NCI-H345 treated with DMSO at 0.1 percent for 48 hours (cell line): ENCODE measurements around the gene GRM1.

Experiments
- DNase-seq: peaks from one replicate; lab custom pipeline; 2025; ENCODE audit not compliant: unreplicated experiment; lab: John Stamatoyannopoulos, UW

GRM1 gene

DNA sequence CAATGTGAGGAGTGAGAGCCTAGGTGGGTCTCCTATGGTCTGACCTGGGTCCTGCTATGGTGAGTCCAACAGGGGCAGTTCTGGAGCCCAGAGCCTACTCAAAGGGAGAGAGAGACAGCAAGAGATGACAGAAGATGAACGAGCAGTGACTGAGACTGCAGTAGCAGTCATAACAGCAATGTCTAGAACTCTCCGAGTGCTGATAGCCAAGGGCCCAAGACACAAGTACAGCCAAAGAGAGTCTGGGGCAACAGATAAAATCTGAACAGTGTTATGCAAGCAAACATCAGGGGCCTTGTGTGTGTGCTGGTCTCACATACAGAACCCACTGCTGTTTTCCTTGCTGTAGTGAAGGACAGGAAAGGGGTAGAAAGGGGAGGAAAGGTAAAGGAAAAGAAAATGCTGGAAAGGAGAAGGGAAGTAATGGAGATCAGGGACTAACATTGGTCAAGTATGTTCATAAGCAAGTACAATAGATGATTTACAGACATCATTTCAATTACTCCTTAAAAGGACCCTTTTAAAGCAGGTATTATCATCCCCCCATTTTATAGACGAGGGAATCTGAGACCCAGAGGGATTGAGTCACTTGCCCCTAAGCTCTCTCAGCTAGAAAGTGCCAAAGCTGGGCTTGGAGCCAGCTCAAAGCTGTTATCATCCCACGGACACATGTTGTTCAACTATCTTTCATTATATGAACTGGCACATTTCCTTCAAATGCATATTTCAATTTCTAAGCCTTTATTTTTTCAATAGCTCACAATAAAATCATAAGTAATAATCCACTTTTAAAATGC, 332.5 kb downstream of the GRM1 start:
- DNase-seq = no peak

DNA sequence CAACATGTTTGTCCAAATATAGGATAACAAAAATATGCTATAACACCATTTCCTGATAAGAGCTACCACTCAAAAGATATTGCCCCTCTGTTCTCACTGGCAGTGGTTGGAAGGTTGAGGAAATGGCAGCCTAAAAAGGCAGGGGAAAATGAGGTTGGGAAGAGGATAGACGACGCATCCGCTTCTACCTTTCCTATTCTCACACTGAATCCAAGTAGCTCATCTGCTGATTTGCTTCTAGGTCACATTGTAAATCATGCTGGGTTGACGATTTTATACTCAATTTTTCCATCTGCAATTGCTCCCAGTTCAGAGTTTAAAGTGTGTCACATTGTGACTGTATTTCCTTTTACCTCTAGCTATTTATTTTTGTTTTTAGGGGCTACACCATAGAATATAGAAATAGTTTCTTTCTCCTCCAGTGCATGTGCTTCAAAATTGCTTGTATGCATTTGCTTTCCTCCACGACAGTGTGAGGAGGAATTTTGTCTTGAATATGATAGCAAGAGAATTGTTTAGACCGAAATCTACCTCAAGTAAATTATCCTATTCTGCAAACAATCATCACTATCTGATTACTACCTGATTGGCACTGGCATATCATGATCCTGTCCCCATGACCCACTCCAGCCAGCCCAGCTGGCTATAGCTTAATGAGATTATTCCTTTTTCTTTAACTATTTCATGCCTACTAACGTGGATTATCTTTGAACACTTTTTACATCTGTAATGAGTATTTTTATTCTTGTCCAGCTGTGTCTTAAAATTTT, 335.2 kb downstream of the GRM1 start:
- no peak for DNase-seq

DNA sequence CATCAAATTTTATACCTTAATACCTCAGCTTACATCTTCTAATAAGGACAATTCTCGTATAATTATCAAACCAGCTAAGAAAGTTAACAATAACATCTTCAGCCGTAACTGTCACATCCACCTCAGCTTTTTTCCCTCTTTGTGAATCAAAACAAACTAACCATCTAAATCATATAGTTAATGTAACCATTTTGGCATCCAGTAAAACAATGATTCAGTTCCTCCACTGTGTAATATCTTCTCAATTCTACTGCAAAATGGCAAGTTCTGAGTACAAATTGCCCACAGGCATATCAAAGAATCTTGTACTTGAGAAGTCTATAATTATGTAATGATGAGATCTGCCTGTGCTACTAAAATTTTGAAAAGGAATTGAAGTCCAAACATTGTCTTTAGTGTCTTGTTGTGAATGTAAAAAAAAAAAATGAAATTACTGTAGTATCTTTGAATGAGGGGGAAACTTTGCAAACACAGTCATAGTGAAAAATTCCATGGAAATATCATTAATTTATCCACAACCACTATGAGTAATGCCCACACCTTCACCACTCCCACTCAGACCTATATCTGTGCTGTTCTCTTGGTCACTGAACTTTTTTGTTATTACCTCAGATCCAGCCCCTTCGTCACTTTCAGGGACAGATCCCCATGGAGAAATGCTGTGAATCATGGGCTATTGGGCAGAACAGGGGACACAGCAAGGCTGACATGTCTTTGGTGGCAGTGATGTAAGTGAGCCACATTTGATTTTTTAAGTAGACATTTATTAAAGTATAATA, 336.1 kb downstream of the GRM1 start:
- no peak for DNase-seq

DNA sequence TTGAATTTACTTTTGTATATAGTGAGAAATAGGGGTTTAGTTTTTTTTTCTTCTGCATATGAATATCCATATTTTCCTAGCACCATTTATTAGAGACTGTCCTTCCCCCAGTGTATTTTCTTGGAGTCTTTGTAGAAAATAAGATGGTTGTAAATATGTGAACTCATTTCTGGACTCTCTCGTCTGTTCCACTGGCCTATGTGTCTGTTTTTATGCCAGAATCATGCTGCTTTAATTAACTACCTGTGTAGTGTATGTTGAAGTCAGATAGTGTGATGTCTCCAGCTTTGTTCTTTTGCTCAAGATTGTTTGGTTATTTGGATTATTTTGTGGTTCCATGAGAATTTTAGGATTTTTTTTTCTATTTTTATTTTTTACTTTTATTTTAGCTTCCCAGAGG, 338.2 kb downstream of the GRM1 start:
- DNase-seq = no peak

DNA sequence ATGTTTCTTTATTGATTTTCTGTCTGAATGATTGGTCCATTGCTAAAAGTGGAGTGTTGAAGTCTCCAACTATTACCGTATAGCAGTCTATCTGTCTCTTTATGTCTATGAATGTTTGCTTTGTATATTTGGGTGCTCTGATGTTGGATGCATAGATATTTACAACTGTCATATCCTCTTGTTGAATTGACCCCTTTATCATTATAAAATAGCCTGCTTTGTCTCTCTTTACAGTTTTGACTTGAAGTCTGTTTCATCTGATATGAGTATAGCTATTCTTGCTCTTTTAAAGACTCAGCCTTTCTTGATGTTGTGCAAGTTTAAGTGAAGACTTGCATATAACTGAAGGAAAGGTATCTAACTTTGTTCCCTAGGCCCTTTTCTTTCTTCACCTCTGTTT, 341.0 kb downstream of the GRM1 start:
- DNase-seq = no peak

DNA sequence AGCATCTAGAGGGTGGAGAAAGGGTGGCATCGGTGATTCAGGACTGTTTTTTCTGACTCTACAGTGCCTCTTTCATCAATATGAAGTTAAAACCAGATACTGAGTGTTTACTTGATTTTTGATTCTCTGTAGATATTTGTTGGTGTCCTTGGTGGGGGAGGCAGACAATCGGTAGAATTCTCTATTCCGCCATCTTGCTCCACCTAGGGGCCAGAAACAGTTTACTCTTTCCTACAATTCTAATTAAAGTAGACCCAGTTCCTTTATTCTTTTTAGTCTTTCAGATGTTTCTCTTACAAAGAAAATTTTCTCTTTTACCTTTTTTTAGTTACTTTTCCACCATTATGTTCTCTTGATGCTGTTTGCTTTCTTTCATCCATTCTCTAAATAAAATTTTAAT, 352.6 kb downstream of the GRM1 start:
- no peak for DNase-seq

DNA sequence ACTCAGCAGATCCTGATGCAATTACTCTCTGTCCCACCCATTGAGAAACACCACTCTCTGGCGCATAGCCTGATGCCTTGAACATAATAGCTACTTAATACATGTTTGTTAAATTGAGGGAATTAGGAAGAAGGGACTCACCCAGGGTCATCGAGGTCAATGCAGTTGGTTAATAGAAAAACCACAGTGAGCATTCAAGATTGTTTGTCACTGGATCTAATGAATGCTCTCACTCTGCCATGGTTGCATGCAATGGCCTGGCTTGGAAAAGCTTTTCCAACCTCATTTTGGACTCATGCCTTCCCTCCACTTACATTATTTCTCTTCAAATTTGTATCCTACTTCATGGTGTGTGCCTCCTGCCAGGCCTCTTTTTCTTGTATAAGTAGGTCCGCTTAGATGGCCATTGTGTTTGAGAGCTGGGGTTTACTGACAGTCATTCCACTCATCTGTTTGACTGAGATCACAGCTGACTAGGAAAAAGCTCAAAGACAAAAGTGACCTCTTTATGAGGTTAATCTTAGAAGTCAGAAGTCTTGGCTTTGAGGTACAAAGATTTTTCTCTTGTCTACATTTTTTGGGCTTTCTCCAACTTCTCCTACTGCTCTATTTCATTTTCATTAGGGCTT, 360.0 kb downstream of the GRM1 start:
- DNase-seq = no peak

DNA sequence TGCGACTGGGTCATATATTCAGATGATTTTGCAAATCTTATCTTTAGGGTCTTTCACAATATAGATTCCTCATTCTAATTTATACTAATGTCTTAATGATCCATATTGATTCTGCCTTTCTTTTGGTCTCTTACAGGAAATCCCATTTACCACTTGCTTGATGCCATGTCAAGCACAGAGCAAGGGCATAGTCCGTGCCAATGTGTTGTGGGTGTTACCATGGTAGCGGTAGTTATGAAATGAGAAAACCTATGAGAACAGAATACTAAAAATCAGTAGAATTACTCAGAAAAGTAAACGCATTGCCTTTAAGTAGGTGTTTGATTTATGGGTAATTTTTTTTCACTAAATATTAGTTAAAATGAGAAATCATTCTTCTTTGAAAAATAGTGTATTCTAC, 360.9 kb downstream of the GRM1 start:
- no peak for DNase-seq

DNA sequence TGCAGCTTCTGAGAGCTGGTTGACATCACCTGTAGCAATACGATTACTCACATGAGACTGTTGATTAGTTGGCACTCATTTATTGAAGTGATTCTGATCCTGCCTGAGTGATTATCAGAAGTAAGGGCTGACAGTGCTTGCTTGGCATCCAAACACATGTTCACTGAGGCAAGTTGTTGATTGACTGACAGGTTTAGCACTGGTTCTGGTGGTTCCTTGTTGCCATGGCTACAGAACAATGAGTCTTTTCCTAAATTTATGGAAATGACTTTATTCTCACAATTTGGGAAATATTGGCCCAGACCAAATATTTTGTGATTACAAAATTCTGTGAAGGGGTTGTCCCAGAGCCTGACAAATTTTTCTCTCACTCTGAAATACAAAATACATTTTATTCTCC, 368.8 kb downstream of the GRM1 start:
- no peak for DNase-seq

DNA sequence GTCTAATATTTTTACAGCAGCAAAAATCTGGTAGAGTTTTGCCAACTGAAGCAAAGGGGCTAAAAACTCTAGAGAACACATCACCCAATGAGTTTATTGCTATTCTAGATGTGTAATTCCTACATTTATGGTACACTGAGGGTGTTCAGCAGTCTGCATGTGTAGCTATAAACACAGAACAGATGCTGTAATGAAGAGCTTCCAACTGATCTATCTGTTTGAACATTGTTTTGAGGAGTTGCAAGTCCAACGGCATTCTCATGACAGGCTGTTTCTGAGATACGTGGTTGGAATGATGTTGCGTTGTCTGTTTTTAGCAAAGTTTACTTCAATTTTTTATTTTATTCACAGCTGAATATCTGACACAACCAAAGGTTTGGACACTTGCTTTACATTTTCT, 373.6 kb downstream of the GRM1 start:
- no peak for DNase-seq

DNA sequence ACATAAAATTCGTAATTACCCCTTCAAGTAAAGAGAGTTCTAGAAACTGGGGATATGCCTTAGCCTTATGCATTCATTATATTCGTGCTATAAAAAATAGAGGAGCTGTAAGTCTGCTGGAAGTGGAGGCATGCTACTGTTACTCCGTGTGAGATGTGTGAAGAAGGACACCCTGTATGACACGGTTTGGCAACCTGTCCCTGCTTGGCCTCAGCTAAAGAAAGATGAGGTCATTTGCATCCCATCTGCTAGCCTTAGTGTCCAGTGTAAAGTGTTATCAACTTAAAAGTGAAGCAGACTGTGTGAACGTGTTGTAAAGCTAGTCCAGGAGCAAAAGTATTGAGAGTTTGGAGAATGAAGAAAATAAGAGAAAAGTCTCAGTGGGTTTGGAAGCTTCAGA, 379.7 kb downstream of the GRM1 start:
- no peak for DNase-seq

DNA sequence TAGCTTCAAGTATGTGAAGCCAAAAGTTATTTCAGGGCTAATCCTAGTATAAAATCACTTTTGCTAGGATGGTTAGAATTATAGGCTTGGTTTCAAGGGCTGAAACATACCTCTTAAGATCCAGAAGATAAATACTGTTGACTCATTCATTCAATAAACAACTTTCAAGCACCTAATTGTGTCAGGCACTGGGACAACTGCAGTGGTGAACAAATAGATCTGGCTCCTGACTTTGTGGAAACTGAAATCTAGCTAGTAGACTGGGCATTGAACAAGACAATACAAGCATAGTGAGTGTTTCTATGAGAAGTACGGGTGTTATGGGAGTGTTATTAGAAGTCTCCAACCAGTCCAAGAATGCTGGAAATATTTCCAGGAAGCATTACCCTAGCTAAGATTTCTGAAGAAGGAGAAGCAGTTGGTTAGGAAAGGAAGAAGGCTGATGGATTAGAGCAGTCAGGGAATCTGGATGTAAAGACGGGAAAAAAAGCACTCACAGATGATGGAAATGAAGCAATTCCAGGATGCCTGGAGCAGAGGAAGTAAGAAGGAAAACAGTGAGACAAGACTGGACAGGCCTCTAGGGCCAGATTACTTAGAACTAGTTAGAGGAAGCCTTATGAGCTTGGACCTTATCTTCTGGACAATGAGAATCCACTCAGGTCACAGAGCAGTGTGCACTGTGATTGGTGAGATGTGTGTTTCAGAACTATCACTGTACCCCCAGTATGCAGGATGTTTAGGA, 382.2 kb downstream of the GRM1 start:
- no peak for DNase-seq

DNA sequence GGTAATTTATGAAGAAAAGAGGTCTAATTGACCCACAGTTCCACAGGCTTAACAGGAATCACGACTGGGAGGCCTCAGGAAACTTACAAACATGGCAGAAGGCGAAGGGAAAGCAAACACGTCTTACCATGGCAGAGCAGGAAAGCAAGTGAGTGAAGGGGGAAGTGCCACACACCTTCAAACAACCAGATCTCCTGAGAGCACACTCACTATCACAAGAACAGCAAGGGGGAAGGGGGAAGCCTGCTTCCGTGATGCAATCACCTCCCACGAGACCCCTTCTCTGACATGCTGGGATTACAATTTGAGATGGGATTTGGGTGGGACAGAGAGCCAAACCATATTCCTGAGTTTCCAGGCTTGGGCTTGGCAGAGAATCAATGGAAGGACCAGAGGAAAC, 390.7 kb downstream of the GRM1 start:
- no peak for DNase-seq

DNA sequence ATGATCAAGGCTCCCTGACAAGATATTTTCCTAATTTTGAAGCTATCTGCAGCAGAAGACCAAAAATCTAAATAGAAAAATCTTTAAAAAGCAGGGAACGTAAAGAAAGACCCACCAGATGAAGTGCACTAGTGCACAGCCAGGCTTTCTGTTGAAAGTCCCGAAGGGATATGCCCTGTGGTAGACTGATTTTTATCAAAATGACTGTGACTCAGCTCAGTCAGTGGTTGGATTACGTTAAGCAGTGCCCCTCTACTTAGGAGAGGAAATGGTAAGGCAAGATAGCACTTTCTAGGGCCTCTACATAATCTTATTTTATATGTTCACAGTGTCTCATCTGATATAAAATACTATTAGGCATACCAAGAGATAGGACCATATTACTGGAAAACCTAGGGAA, 391.4 kb downstream of the GRM1 start:
- no peak for DNase-seq

DNA sequence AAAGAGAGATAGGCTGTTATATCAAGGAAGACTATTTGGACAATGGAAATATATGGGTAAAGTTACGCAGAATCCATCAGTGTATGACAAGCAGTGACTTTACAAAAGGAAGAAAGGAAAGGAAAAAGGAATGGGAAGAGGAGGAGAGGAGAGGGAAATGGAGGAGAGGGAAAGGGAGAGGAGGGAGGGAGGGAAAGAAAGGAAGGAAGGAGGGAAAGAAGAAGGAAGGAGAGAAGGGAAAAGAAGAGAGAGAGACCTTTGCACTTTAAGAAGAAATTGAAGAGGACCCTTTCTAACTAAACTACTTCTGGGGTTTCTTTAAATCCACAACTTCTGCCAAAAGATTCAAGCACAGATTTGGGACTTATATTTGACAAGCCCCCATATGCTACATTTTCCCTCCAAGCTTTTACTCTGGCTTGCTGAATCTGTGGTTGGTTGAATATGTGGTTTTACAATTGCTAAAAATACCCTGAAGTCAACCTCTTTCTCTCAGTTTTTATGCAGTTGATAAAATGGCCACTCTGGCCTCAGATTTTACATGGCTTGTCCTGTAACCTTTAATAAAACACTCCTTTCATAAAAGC, 394.0 kb downstream of the GRM1 start:
- DNase-seq = no peak

DNA sequence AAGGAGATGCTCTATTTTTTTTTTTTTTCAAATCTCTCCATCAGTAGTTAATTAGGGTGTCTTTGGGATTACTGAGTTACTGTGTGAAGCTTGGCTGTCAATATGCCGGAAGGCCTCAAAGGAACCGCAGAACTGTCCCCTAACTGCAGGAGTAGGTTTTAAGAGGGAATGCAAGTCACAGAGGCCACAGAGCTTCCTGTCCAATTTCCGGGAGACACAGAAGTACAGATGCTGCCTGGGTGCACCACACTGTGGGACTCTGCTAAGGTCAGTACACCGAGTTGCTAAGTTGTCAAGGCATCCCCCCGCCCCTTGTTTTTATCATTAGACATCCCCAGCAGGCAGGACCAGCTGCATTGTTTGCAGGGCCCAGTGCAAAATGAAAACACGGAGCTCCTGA, 394.6 kb downstream of the GRM1 start:
- DNase-seq = no peak

DNA sequence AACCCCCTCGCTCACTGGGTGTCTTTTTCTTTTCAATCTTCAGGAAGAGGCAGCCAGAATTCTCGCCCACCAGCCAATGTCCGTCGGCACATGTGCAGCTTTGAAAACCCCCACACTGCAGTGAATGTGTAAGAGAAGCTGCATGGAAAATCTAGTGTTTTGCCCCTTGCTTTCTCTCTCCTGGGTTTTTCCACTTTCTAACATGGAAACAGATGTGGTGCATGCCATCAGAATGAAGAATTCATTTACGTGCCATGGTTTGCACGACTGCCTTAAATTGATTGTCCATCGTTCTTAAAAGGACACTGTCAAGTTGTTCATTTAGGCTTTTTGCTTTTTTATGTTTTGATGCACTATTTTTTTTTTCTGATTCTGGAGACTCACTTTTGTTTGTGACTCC, 397.7 kb downstream of the GRM1 start:
- DNase-seq = no peak

DNA sequence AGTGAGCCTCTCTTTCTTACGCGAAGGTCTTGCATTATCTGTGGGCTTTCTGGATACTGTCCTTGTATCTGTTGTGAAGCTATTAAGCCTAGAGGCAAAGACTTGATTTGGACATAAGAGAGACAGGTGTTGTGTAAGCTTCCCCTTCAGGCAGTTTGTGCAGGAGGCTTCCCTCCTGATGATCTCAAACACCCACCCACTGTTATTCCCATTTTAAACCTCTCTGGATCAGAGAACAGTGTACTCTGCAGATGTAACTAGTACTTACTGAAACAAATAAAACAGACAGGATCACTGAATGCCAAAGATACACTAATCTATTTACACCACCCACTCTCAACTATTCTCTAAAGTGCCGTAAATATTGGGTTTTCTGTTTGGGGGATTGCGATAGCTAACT, 401.0 kb downstream of the GRM1 start:
- DNase-seq = no peak

DNA sequence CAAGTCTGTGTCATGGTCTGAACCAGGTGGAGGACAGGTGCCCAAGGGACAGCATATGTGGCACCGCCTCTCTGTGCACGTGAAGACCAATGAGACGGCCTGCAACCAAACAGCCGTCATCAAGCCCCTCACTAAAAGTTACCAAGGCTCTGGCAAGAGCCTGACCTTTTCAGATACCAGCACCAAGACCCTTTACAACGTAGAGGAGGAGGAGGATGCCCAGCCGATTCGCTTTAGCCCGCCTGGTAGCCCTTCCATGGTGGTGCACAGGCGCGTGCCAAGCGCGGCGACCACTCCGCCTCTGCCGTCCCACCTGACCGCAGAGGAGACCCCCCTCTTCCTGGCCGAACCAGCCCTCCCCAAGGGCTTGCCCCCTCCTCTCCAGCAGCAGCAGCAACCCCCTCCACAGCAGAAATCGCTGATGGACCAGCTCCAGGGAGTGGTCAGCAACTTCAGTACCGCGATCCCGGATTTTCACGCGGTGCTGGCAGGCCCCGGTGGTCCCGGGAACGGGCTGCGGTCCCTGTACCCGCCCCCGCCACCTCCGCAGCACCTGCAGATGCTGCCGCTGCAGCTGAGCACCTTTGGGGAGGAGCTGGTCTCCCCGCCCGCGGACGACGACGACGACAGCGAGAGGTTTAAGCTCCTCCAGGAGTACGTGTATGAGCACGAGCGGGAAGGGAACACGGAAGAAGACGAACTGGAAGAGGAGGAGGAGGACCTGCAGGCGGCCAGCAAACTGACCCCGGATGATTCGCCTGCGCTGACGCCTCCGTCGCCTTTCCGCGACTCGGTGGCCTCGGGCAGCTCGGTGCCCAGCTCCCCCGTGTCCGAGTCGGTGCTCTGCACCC, 405.2 kb downstream of the GRM1 start:
- DNase-seq = no peak
